Lung (tissue), 12 donors: ENCODE data around the gene TMEM147. TPM values are rescaled to one million over a fixed set of nuclear protein-coding genes. Genes with fewer than 3 reads are reported as not detected.

Experiments used
- ATAC-seq: fragments of 200-7000 bp; cut with Tn5 transposase; one replicate; pipeline ENCODE4 v1.9.1; 2020; ENCODE audit warnings: moderate number of reproducible peaks; ENCODE audit not compliant: insufficient read depth, low FRiP score
- DNase-seq, 3 donors: peaks; one replicate each; pipeline ENCODE4 v3.0.0-alpha.2; 2013 to 2017
- H3K27ac ChIP-seq, 2 donors: one replicate each; pipeline ENCODE4 v1.5.1; 2013; ENCODE audit warnings: mild to moderate bottlenecking in 2 of 2, moderate library complexity in 2 of 2, control low read depth in 1 of 2, inconsistent platforms in 1 of 2, low read depth in 1 of 2, low read length in 1 of 2
- H3K27me3 ChIP-seq, 3 donors: one replicate each; pipeline ENCODE4 v1.5.1; 2013; ENCODE audit warnings: low read length in 2 of 3; ENCODE audit not compliant: control insufficient read depth in 3 of 3, insufficient read depth in 3 of 3
- H3K36me3 ChIP-seq, 4 donors: one replicate each; pipeline ENCODE4 v1.5.1; 2013; ENCODE audit warnings: low read length in 4 of 4, mild to moderate bottlenecking in 1 of 4, moderate library complexity in 1 of 4; ENCODE audit not compliant: control insufficient read depth in 4 of 4, insufficient read depth in 4 of 4
- H3K4me1 ChIP-seq, 5 donors: one replicate each; pipeline ENCODE4 v1.5.1; 2013; ENCODE audit warnings: low read length in 5 of 5, mild to moderate bottlenecking in 2 of 5, moderate library complexity in 1 of 5; ENCODE audit not compliant: control insufficient read depth in 5 of 5, insufficient read depth in 5 of 5
- H3K4me3 ChIP-seq: one replicate; pipeline ENCODE4 v1.5.1; 2013; ENCODE audit warnings: mild to moderate bottlenecking, control low read depth, moderate library complexity
- H3K9ac ChIP-seq, 2 donors: one replicate each; pipeline ENCODE4 v1.5.1; 2013; ENCODE audit warnings: low read length in 2 of 2, control low read depth in 1 of 2; ENCODE audit not compliant: insufficient read depth in 1 of 2
- H3K9me3 ChIP-seq, 4 donors: one replicate each; pipeline ENCODE4 v1.5.1; 2013; ENCODE audit warnings: low read length in 3 of 4, mild to moderate bottlenecking in 1 of 4, moderate library complexity in 1 of 4; ENCODE audit not compliant: control insufficient read depth in 4 of 4, insufficient read depth in 3 of 4
- CTCF ChIP-seq: IDR thresholded peaks from 2 replicates; pipeline ENCODE4 v1.5.1; 2012; ENCODE audit warnings: mild to moderate bottlenecking; ENCODE audit errors: control extremely low read depth, extremely low read depth
- WGBS, 2 donors: extraction: QIAGEN DNeasy Blood & Tissue Kit; methylation state at CpG; one replicate each; pipeline ENCODE4 v1.1.7; 2013; 5-methylcytosine and 5-hydroxymethylcytosine counted together
- polyA plus RNA-seq, 2 donors: library from polyadenylated mRNA; stranded (reverse); fragments of 200-250 nt; gene quantifications; one replicate each; pipeline ENCODE4 v1.2.1, GENCODE V29; 2013
- total RNA-seq, 2 donors: library from RNA; depleted of rRNA in 1 of 2; stranded (reverse); fragments of >200 nt in 1 of 2; gene quantifications; one replicate each; pipeline ENCODE4 v1.2.1, GENCODE V29; 2014 to 2021
- donor health status: control.
- donor health status: control.
- donor health status: Bipolar disorder and iron deficiency.
- donor health status: healthy.
- donor health status: DM: yes; HTN: yes; CAD: no.

TMEM147 gene
- total and polyA plus RNA-seq, 4 donors: 39.0 to 167 (median 124) TPM

GRCh38 chr19:35551091-35551810 lies 5.8 kb downstream of the TMEM147 start:
- no peak for TF ChIP-seq CTCF
- 89 to 93% methylated on average over 21 of the region's 21 CpGs for WGBS, 2 donors
- H3K4me1 ChIP-seq: peaks cover 0 to 7% (median 5%) of the 10 kb centered on the region in 5 donors
- H3K9ac ChIP-seq: no peak overlapping the region
- H3K36me3 ChIP-seq: peaks cover 0 to 5% (median 2%) of the 10 kb centered on the region in 4 donors
- no peaks in the 10 kb centered on the region for H3K9me3 ChIP-seq
- DNase-seq (no peak), ATAC-seq (no peak)
- H3K27me3 ChIP-seq: peaks cover 0 to 4% (median 0%) of the 10 kb centered on the region in 3 donors
- no peak overlapping the region for H3K27ac ChIP-seq
- H3K4me3 ChIP-seq: no peak overlapping the region

- WGBS, 2 donors: 70 to 82% methylated on average over 13 of the region's 13 CpGs
- peaks cover 0 to 3% (median 0%) of the 10 kb centered on the region in 5 donors for H3K4me1 ChIP-seq
- peaks cover 0 to 7% (median 6%) of the 10 kb centered on the region in 3 donors for H3K27me3 ChIP-seq
- H3K9ac ChIP-seq: no peak overlapping the region
- DNase-seq: no peak
- peaks cover 0 to 3% (median 0%) of the 10 kb centered on the region in 4 donors for H3K36me3 ChIP-seq
- no peak overlapping the region for H3K4me3 ChIP-seq
- H3K27ac ChIP-seq: no peak overlapping the region
- no peaks in the 10 kb centered on the region for H3K9me3 ChIP-seq
- ATAC-seq: no peak
- TF ChIP-seq CTCF: no peak
These were observed 7.3 kb downstream of the TMEM147 start for GRCh38 chr19:35552534-35553384.

- DNase-seq: no peak
- Histone ChIP-seq H3K4me3 (no peak overlapping the region), H3K4me1 (peaks cover 0 to 9% (median 0%) of the 10 kb centered on the region in 5 donors), H3K36me3 (no peaks in the 10 kb centered on the region), H3K27me3 (peaks cover 0 to 10% (median 6%) of the 10 kb centered on the region in 3 donors), H3K9ac (no peak overlapping the region), H3K27ac (no peak overlapping the region), H3K9me3 (no peaks in the 10 kb centered on the region)
- no peak for ATAC-seq
- WGBS, 2 donors: 74 to 80% methylated on average over 14 of the region's 14 CpGs
- TF ChIP-seq CTCF: no peak
These were observed 8.1 kb downstream of the TMEM147 start for GRCh38 chr19:35553385-35554000.
